GM13977 (cell line): ENCODE data around the gene TMEM53.

ENCODE experiments used
- DNase-seq: peaks from one replicate; pipeline ENCODE4 v3.0.0; 2012; ENCODE audit warnings: low spot score
- CTCF ChIP-seq: IDR thresholded peaks from 2 replicates; pipeline ENCODE4 v1.5.1; 2012; ENCODE audit warnings: mild to moderate bottlenecking, control low read depth; ENCODE audit not compliant: insufficient read depth; ENCODE audit errors: extremely low read depth, missing control alignments
- in situ Hi-C: fragments of 300-500 bp; cut with MboI; formaldehyde crosslinking; loops from one replicate; pipeline ENCODE4 v1.12.0; 2022; ENCODE audit warnings: low sequenced_read_pairs, low pct_unique_long_range_greater_than_20kb, mixed read lengths, inconsistent platforms; ENCODE audit not compliant: unreplicated experiment

Gene TMEM53

GRCh38 chr1:44689447-44689765, 15.1 kb upstream of the TMEM53 start:
- no peak for TF ChIP-seq CTCF
- DNase-seq: no peak
- in situ Hi-C loops: no loop called here

GRCh38 chr1:44688760-44689446, 14.6 kb upstream of the TMEM53 start:
- in situ Hi-C loops: no loop called here
- no peak for DNase-seq
- no peak for TF ChIP-seq CTCF

GRCh38 chr1:44685881-44686280, 11.6 kb upstream of the TMEM53 start:
- DNase-seq: no peak
- in situ Hi-C loops: no loop called here

GRCh38 chr1:44685218-44685617, 10.9 kb upstream of the TMEM53 start:
- DNase-seq: no peak
- no peak for TF ChIP-seq CTCF
- in situ Hi-C loops: no loop called here

More at GRCh38 chr1:44685881-44686280, 11.6 kb upstream of the TMEM53 start:
- no peak for TF ChIP-seq CTCF

- peak; percentile 63 for DNase-seq
- no peak for TF ChIP-seq CTCF
- in situ Hi-C loops: no loop called here
Observed at GRCh38 chr1:44684525-44684924, 10.2 kb upstream of the TMEM53 start.

GRCh38 chr1:44682883-44683265, 8.6 kb upstream of the TMEM53 start:
- no peak for DNase-seq
- in situ Hi-C loops: no loop called here
- TF ChIP-seq CTCF: no peak
